ENCODE data around the gene PHF10. TPM values are rescaled to one million over a fixed set of nuclear protein-coding genes. Genes with fewer than 3 reads are reported as not detected.
"Not testable (repeated sequence)": the region's sequence is repeated elsewhere in the genome, so short reads cannot be mapped to it uniquely, and the experiment has no call there.

PHF10 gene
- total and polyA plus RNA-seq, 7 experiments from 2014 or later = 17.1 to 124 (median 75.7) TPM

DNA sequence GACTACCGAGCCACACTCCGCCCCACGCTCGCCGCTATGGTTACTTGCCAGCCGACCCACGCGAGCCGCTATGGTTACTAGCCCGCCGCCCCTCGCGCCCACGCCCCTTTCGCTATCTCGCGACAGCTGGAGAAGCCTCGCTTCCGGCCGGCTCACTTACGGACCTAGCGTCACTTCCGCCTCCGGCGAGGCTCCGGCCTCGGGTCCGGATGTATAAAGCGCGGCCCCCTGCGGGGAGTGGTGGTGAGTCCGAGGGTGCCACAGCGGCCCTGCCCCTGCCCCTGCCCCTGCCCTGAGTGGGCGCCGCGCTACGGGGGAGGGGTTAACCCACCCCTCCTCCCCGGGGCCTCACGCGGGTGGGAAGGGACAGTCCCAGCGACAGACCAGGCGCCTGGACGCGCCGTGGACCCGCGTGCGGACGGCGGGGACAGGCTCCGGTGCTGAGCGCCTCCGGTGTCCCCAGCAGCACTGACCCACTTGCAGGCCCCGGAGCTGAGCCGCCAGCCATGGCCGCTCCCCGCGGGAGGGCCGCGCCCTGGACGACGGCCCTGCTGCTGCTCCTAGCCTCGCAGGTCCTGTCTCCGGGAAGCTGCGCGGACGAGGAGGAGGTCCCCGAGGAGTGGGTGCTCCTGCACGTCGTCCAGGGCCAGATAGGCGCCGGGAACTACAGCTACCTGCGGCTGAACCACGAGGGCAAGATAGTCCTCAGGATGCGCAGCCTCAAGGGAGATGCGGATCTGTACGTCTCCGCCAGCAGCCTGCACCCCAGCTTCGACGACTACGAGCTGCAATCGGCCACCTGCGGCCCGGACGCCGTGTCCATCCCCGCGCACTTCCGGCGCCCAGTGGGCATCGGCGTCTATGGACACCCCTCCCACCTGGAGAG, 22.1 kb downstream of the PHF10 start, which contains the start of the genes C6orf120 and WDR27:
C6orf120 (plus strand) TSS at position 173 of the 886 bp plus-strand sequence; CDS start at position 507, 334 bp downstream.
WDR27 (minus strand) TSS at position 76 of the 886 bp plus-strand sequence. CDS start 13,024 bp downstream, outside the sequence.
- Mint-ChIP-seq H3K9me3 (no peaks in the 10 kb centered on the region), H3K27me3 (no peaks in the 10 kb centered on the region), H3K4me3 (peak within 1 kb of the TSS; percentile 89 to 94 (median 92)), H3K27ac (peak within 1 kb of the TSS; percentile 88 to 96 (median 93)), H3K4me1 (peaks cover 28 to 66% (median 55%) of the 10 kb centered on the region in 7 donors), H3K36me3 (peaks cover 0 to 14% (median 0%) of the 10 kb centered on the region in 5 donors)
- Histone ChIP-seq H3K36me3 (ENCODE audit: control insufficient read depth in 2 of 3, insufficient read depth in 3 of 3, low read length in 3 of 3) (peaks cover 0 to 21% (median 4%) of the 10 kb centered on the region in 3 experiments), H3K4me3 (ENCODE audit: low read length) (peak within 1 kb of the TSS; percentile 95), H3K9me3 (ENCODE audit: control insufficient read depth in 2 of 3, low read length in 3 of 3) (no peaks in the 10 kb centered on the region), H3K27ac (ENCODE audit: low read depth, low read length) (peak within 1 kb of the TSS; percentile 98), H3K27me3 (ENCODE audit: control insufficient read depth in 2 of 2, insufficient read depth in 2 of 2, low read length in 2 of 2) (no peaks in the 10 kb centered on the region), H3K4me1 (ENCODE audit: control insufficient read depth in 2 of 2, insufficient read depth in 2 of 2, low read length in 2 of 2) (peaks cover 22 to 36% of the 10 kb centered on the region in 2 donors)
- ChIA-PET CTCF (interaction anchor here (0.6 to 2.2 kb wide), 2 partner anchors 20 to 1884 kb away, joined by 4 to 6 read pairs; no protein-coding TSS in a partner anchor), POLR2A (interaction anchor here (0.5 to 15.5 kb wide), 15 partner anchors 9 to 882 kb away, joined by 3 to 307 read pairs (median 4); partner anchors contain the start of genes DYNLT2, ERMARD, FAM120B and PDCD2)
- DNase-seq (peak; percentile 91 to 98 (median 94)), ATAC-seq (peak; percentile 93)
- intact Hi-C loops (cut with micrococcal nuclease) = loop anchor here (1.0 to 5.0 kb wide), 10 partner anchors 21 to 882 kb away; partner anchors contain the start of genes DYNLT2 (in 2 of the 2), ERMARD (in 2 of the 2), FAM120B (in 2 of the 2) and PDCD2 (in 2 of the 2)

- ATAC-seq (peak; percentile 1), DNase-seq (peak in 1 of 9 donors; percentile 5)
- peak overlapping the region; percentile 95 for H3K4me3 ChIP-seq (ENCODE audit: low read length)
- peaks cover 22 to 36% of the 10 kb centered on the region in 2 donors for H3K4me1 ChIP-seq (ENCODE audit: control insufficient read depth in 2 of 2, insufficient read depth in 2 of 2, low read length in 2 of 2)
- ChIA-PET POLR2A (interaction anchor here (0.5 to 15.5 kb wide), 13 partner anchors 8 to 883 kb away, joined by 3 to 307 read pairs (median 4); partner anchors contain the start of genes DYNLT2, ERMARD, FAM120B and PDCD2), CTCF (interaction anchor here (0.6 to 2.2 kb wide), 3 partner anchors 21 to 1883 kb away, joined by 3 to 6 read pairs (median 4); no protein-coding TSS in a partner anchor)
- H3K4me3 Mint-ChIP-seq = peak overlapping the region; percentile 89 to 94 (median 90)
- peaks cover 0 to under 1% (median 0%) of the 10 kb centered on the region in 11 donors for H3K9me3 Mint-ChIP-seq
- H3K36me3 Mint-ChIP-seq = peaks cover 0 to 13% (median under 1%) of the 10 kb centered on the region in 5 donors
- H3K27me3 Mint-ChIP-seq = no peaks in the 10 kb centered on the region
- no peaks in the 10 kb centered on the region for H3K9me3 ChIP-seq (ENCODE audit: control insufficient read depth in 2 of 3, low read length in 3 of 3)
- H3K27me3 ChIP-seq (ENCODE audit: control insufficient read depth in 2 of 2, insufficient read depth in 2 of 2, low read length in 2 of 2) = no peaks in the 10 kb centered on the region
- H3K36me3 ChIP-seq (ENCODE audit: control insufficient read depth in 2 of 3, insufficient read depth in 3 of 3, low read length in 3 of 3) = peaks cover 0 to 21% (median 4%) of the 10 kb centered on the region in 3 experiments
- H3K4me1 Mint-ChIP-seq = peaks cover 27 to 58% (median 49%) of the 10 kb centered on the region in 7 donors
- H3K27ac ChIP-seq (ENCODE audit: low read depth, low read length) = peak overlapping the region; percentile 98
- H3K27ac Mint-ChIP-seq = peak overlapping the region; percentile 85 to 94 (median 91)
- intact Hi-C loops (cut with micrococcal nuclease) = loop anchor here (1.0 to 5.0 kb wide), 3 partner anchors 591 to 806 kb away; partner anchors contain the start of gene DLL1 (in 1 of the 2)
Observed at GRCh38 chr6:169701311-169701953, 22.9 kb downstream of the PHF10 start.

GRCh38 chr6:169700296-169700695, 24.0 kb downstream of the PHF10 start:
- peaks cover 0 to 7% (median 2%) of the 10 kb centered on the region in 11 donors for H3K9me3 Mint-ChIP-seq
- Histone ChIP-seq H3K27ac (ENCODE audit: low read depth, low read length) (peak overlapping the region; percentile 98), H3K4me3 (ENCODE audit: low read length) (no peak overlapping the region), H3K4me1 (ENCODE audit: control insufficient read depth in 2 of 2, insufficient read depth in 2 of 2, low read length in 2 of 2) (peaks cover 22 to 36% of the 10 kb centered on the region in 2 donors), H3K36me3 (ENCODE audit: control insufficient read depth in 2 of 3, insufficient read depth in 3 of 3, low read length in 3 of 3) (peaks cover 0 to 17% (median 4%) of the 10 kb centered on the region in 3 experiments), H3K27me3 (ENCODE audit: control insufficient read depth in 2 of 2, insufficient read depth in 2 of 2, low read length in 2 of 2) (no peaks in the 10 kb centered on the region), H3K9me3 (ENCODE audit: control insufficient read depth in 2 of 3, low read length in 3 of 3) (peaks cover 0 to 4% (median 0%) of the 10 kb centered on the region in 3 experiments)
- peak overlapping the region in 5 of 9 donors; percentile 26 to 92 (median 62) for H3K27ac Mint-ChIP-seq
- intact Hi-C loops (cut with micrococcal nuclease) = loop anchor here (5.0 kb wide), 2 partner anchors 592 to 803 kb away; partner anchors contain the start of gene DLL1 (in 1 of the 2)
- ATAC-seq (no peak), DNase-seq (no peak)
- ChIA-PET CTCF (no interaction called here), POLR2A (interaction anchor here (0.6 to 15.5 kb wide), 5 partner anchors 7 to 388 kb away, joined by 3 to 307 read pairs (median 11); partner anchors contain the start of genes DYNLT2, ERMARD and PHF10)
- H3K36me3 Mint-ChIP-seq = peaks cover 0 to 16% (median 6%) of the 10 kb centered on the region in 5 donors
- H3K4me1 Mint-ChIP-seq = peaks cover 24 to 47% (median 43%) of the 10 kb centered on the region in 7 donors
- H3K4me3 Mint-ChIP-seq = peak overlapping the region in 8 of 10 donors; percentile 1 to 94 (median 90)
- no peaks in the 10 kb centered on the region for H3K27me3 Mint-ChIP-seq

DNA sequence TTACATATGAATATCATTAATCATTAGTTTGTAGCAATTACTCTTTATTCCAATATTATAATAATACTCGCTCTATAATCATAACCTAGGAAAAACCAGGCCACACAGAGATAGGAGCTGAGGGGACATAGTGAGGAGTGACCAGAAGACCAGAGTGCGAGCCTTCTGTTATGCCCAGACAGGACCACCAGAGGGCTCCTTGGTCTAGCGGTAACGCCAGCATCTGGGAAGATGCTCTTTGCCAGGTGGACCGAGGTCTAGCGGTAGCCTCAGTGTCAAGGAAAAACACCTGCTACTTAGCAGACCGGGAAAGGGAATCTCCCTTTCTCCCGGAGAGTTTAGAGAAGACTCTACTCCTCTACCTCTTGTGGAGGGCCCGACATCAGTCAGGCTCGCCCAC, 27.2 kb downstream of the PHF10 start:
- H3K9me3 ChIP-seq (ENCODE audit: control insufficient read depth in 2 of 3, low read length in 3 of 3); ATAC-seq; H3K27ac ChIP-seq (ENCODE audit: low read depth, low read length); intact Hi-C loops (cut with micrococcal nuclease); H3K27me3 Mint-ChIP-seq; DNase-seq; H3K27ac Mint-ChIP-seq; H3K27me3 ChIP-seq (ENCODE audit: control insufficient read depth in 2 of 2, insufficient read depth in 2 of 2, low read length in 2 of 2); CTCF ChIA-PET; H3K4me1 ChIP-seq (ENCODE audit: control insufficient read depth in 2 of 2, insufficient read depth in 2 of 2, low read length in 2 of 2); H3K4me3 ChIP-seq (ENCODE audit: low read length): not testable (repeated sequence)
- H3K36me3 ChIP-seq (ENCODE audit: control insufficient read depth in 2 of 3, insufficient read depth in 3 of 3, low read length in 3 of 3) = peaks cover 0 to 12% (median 0%) of the 10 kb centered on the region in 3 experiments
- POLR2A ChIA-PET = interaction anchor here (15.5 kb wide), 1 partner anchor 21 kb away, joined by 307 read pairs; the partner anchor contains the start of gene PHF10
- H3K4me1 Mint-ChIP-seq = peaks cover 7 to 24% (median 20%) of the 10 kb centered on the region in 7 donors
- H3K4me3 Mint-ChIP-seq = peak overlapping the region in 1 of 10 donors; percentile 20
- H3K9me3 Mint-ChIP-seq = peaks cover 2 to 22% (median 6%) of the 10 kb centered on the region in 11 donors
- H3K36me3 Mint-ChIP-seq = peaks cover 5 to 27% (median 16%) of the 10 kb centered on the region in 5 donors

DNA sequence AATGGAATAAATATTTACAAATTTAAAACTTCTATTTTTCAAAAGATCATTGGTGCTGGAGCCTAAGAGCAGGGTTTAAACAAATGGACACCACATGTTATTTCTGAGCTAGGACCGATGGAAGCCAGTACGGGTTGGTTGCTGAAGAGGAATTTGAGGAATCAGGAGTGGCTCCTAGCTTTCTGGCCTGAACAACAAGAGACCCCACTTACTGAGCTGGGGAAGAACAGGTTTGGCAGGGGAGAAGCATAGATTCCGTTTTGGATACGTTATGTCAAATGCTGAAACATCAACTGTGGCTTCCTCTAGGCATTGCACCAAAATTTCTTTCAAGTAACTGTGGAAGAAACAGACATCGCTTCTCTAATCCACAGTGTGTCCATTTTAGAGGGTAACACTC, 29.2 kb downstream of the PHF10 start:
- no peak overlapping the region for H3K27ac Mint-ChIP-seq
- peaks cover 9 to 21% (median 15%) of the 10 kb centered on the region in 7 donors for H3K4me1 Mint-ChIP-seq
- ChIA-PET POLR2A (no interaction called here), CTCF (no interaction called here)
- H3K27me3 ChIP-seq (ENCODE audit: control insufficient read depth in 2 of 2, insufficient read depth in 2 of 2, low read length in 2 of 2) = no peaks in the 10 kb centered on the region
- H3K9me3 ChIP-seq (ENCODE audit: control insufficient read depth in 2 of 3, low read length in 3 of 3) = peaks cover 0 to 4% (median 0%) of the 10 kb centered on the region in 3 experiments
- no peak overlapping the region for H3K4me3 Mint-ChIP-seq
- DNase-seq (no peak), ATAC-seq (no peak)
- no peak overlapping the region for H3K27ac ChIP-seq (ENCODE audit: low read depth, low read length)
- peaks cover 5 to 28% (median 9%) of the 10 kb centered on the region in 11 donors for H3K9me3 Mint-ChIP-seq
- H3K4me1 ChIP-seq (ENCODE audit: control insufficient read depth in 2 of 2, insufficient read depth in 2 of 2, low read length in 2 of 2) = no peaks in the 10 kb centered on the region
- peaks cover 0 to 3% (median 0%) of the 10 kb centered on the region in 3 experiments for H3K36me3 ChIP-seq (ENCODE audit: control insufficient read depth in 2 of 3, insufficient read depth in 3 of 3, low read length in 3 of 3)
- H3K27me3 Mint-ChIP-seq = no peaks in the 10 kb centered on the region
- intact Hi-C loops (cut with micrococcal nuclease) = no loop called here
- peaks cover 5 to 39% (median 31%) of the 10 kb centered on the region in 5 donors for H3K36me3 Mint-ChIP-seq
- no peak overlapping the region for H3K4me3 ChIP-seq (ENCODE audit: low read length)

All from naive thymus-derived CD4-positive, alpha-beta T cell (primary cell).